Activated T-helper 1 cell treated with anti-CD3 and anti-CD28 coated beads, Interleukin-2, amount 50 U/mL, for 16 hours (primary cell): ENCODE results near the gene RAB22A.

Experiments
- DNase-seq, 2 donors: peaks; one replicate each; pipeline ENCODE4 v3.0.0-alpha.2; 2020; ENCODE audit warnings: low read depth in 1 of 2, low spot score in 1 of 2

Gene RAB22A, protein sequence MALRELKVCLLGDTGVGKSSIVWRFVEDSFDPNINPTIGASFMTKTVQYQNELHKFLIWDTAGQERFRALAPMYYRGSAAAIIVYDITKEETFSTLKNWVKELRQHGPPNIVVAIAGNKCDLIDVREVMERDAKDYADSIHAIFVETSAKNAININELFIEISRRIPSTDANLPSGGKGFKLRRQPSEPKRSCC

DNA sequence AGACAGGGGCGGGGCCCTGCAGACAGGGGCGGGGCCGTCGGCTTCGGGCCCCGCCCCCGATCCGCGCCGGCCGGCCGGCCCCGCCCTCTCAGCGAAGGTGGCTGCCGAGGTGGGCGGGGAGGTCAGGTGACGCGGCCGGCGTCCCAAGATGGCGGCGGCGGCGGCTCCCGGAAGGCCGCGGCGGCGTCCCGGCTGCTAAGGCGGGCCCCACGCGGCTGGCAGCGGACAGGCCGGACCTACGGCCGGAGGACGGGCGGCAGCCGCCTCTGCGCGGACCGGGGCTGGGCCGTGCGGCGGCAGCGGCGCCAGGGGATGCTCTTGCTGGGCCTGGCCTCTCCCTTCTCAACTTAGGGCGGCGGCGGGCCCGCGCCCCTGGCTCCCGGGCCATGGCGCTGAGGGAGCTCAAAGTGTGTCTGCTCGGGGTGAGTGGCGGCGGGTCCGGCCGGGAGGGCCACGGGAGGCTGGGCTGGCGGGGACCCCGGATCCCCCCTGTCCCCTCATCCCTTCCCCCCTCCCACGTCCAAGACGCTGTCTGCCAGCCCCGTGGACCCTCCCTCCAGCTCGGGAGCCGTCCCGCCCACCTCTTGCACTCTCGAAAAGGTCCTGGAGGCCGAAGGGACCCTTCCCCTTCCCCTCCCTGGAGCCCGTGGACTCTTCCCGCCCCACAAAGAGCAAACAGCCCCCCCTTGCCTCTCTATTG lies at the start of gene RAB22A:
Gene RAB22A (plus strand): TSS at position 125 of the 700 bp plus-strand sequence. CDS start 262 bp downstream, at position 387.
- DNase-seq, result peak; percentile 62 to 82

DNA sequence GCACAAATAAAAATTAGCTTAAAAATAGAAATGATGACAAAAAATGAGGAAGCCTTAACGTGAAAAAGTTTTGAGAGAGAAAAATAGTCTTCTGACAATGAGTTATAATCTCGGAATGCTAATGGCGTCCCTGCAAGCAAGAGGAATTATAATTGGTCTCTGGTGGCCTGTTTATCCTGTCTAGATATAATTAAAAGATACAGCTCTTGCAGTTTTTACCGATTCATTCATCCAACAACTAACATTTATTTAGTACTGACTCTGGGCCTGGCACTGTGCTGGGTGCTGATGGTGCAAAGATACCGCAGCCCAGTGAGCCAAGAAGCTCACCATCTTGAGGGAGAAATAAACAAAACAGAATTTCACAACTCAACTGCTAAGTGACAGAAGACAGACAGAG lies 49.5 kb upstream of the RAB22A start:
- DNase-seq, result no peak

DNA sequence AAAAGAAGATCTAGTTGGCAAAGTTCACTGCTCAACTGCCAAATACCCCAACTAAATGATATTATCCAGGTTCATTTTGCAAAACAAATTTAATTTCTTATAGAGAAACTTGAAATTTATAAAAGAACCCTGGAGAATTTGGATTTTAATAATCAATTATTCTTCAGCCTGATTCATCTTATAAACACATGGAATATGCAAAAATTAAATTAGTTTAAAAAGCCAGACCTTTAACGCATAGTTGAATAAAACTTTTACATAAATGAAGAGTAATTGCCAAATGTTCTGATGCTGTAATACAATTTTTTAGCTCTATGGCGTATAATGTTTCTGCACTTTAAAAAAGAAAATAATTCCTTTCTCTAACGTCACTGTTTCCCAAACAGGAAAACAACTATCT lies 47.9 kb upstream of the RAB22A start:
- no peak for DNase-seq

DNA sequence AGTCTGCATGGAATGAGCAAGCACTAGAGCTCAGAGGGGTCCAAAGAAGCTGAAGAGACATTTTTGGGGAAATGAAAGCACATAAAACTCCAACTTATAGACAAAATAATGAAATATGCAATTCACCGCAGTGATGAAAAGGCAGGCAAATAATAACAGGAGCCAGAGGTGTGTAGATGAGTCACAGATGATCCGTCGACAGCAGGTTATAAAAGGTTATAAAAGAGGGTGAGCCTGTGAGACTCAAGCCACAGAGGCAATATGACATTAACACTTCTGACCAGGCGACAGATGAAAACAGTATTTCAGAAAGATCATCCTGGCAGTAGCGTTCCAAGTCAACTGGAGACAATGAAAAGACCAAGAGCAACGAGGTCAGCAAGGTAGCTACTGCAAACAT lies 45.2 kb upstream of the RAB22A start:
- DNase-seq, result no peak

DNA sequence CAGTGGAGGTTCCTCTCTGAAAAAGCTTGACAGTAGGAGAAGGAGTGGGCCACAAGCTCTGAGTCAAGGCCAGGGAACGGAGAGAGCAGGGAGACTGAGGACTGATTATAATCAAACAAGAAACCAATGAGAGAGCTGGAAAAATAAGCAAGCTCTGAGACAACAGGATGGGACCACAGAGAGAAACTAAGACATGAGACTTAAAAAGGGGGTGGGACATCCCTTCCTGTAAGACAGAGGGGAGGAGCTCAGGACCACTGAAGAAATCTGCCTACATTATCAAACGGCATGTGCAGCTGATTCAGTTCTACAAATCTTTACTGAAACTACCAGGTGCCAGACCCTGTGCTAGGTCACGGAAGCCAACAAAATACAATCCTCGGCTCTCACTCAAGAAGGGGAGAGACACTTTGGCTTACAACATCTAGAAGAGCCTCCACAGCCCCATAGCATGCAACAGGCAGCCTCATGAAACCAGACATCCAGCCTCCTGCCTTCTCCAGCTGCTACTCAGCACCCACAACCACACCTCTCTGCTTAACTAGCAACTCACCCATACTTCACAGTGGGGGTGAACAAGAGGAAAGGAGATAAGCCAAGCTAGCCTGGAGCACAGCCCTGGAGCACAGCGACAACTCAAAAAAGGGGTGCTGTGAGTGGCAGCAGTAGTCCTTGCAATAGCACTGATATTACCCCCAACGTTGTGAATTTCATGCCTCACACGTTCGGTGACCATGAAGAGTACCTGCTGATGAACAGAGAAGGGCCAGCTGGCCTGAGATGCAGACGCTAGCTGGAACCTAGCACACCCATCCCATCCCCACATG lies 41.9 kb upstream of the RAB22A start:
- no peak for DNase-seq

DNA sequence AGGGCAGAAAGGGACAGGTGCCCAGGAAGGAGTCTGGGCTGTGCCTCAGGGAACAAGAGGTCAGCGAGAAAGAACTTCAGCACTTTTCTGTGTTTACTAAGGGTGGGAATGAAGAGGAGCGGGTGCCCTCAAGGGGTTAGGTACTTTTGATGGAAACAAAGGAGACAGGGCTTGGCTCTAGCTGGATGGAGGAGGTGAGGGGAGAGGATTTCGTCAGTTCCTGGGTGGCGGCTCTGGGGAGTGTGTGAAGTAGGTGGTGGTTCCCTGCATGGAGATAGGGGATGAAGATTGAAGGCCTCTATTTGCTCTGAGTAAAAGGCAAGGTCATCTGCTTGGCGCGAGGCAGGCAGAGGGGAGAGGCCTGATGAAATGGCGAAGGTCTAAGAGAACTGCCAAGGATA lies 41.1 kb upstream of the RAB22A start:
- no peak for DNase-seq

DNA sequence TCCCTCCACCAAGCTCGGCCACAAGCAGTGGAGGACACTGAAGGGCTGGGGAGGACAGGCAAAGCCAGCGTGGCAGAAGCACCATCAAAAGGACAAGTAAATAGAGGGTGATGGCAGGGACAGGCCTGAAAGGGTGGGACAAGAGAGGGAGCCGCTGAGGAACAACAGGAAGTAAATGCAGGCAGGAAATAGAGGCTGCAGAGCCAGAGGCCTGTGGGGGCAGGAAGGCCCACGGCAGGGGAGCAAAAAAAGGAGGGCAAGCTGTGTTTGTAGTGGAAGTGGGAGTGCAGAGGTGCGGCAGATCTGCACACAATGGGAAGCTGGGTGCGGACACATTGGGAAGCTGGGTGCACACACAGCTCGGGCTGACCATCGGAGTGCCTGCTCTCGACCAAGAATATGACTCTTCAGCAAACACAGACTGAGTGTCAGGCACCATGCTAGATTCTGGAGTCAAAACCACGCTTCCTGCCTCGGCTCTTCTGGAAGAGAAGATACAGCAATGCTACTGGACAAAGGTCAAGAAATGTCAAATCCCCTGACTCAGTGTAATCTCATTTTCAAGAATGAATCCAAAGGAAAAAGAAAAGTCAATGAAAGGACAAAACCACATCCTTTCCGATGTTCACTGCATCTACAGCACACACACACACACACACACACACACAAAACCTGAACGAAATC lies 40.4 kb upstream of the RAB22A start:
- no peak for DNase-seq

DNA sequence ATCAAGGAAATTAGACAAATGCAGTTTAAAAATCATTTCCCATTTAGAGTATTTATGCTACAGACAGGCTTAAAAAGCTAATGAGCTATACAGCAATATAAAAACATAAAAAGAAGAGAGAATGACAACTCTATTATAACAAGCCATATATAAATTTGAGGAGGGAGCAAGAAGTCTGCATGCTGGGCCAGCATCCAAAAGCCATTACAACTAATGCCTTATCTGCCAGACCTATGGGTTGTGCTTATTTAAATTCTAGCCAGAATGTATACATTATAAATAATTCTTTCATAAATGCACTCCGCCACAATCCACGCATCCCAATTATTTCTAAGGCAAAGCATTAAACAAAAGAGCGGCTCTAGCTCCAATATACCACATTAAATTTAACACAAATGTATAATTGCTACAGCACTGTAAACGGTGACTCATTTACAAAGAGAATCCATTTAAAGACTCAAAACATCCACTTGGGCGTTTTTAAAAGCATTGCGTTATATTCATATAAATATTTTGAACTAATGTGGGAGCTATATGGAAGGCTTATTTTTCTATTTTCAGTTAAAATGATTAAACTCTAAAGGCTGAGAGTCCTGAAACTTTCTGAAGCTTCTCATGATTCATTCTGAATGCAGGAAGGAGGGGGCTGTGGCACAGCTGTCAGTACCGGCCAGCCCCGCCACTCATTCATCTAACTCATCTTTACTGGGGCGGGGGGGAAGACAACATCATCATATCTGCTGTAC lies 37.7 kb upstream of the RAB22A start:
- DNase-seq, result no peak

DNA sequence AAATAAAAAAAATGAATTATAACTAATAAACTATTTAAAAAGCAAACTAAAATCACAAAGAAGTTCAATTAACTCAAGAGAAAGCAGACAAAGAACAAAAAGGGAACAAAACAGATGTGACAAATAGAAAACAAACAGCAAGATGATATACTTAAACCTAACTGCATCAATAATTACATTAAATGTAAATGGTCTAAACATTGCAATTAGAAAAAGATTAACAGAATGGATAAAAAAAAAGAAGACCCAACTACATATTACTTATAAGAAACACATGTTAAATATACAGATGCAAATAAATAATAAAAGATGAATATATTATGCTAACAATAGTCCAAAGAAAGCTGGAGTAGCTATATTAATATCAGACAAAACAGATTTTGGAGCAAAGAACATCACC lies 35.1 kb upstream of the RAB22A start:
- no peak for DNase-seq

DNA sequence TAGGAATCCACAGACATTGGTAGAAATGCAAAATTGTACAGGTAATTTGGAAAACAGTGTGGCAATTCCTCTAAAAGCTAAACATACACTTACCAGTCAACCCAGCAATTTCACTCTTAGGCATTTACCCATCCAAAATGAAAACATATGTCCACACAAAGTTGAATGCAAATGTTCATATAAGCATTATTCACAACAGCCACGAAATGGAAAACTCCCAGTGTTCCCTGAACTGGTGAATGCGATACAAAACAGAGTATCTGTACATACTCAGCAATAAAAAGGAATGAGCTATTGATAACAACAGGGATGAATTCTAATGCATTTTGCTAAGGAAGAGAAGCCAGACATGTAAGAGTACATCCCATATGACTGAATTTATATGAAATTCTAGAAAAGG lies 32.4 kb upstream of the RAB22A start:
- no peak for DNase-seq

DNA sequence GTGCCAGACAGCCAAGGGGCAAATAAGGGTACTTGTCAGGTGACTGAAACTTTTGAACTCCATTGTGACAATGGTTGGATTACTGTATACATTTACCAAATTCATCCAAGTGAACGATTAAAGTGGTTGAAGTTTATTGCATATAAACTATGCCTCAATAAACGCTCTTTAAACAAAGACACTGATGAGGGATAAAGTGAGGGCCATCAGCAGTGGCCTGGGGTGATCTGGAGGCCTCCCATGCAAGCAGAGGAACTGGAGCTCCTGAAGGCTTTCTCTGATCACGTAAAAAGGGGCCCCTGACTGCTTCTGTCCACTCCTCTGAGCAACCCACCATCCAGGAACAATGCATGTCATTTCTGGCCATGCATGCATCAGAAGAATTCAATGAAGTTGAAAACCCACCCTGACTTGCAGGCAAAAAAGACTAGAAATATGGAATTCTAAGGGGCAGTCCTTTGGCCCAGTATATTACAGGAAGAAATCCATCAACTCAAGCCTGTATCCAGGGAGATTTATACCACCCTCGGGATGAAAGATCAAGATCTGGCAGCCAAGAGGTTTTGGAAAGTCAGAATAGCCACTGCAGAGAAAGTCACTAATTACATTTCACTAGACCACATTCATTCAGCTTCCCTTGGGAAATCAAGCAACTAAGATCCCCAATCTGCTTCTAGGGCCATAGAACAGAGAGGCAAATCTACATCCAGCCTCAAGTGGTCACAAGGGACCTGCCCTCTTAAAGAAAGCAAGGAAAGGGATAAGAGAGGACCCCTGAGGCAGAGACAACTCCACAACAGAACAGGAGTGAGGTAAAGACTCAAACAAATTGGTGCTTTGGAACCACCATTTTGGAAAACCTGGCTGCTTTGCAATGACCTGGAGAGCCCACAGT lies 31.7 kb upstream of the RAB22A start:
- DNase-seq, result no peak

DNA sequence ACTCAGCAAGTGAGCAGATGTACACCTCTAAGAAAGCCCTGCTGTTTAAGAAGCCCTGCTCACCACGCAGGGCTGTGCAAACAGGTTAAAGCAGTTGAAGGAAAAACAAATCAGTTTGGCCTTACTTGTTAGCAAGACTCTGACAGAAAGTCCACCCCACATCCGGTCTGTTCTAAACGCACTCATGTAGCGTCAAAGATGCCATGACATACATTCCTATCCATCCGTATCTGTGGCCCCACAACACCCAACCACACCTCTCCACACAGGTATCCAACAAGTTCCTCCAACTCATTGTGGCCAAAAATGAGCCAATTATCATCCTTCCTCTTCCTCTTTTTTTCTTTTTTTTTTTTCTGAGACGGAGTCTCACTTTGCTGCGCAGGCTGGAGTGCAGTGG lies 22.8 kb upstream of the RAB22A start:
- no peak for DNase-seq

DNA sequence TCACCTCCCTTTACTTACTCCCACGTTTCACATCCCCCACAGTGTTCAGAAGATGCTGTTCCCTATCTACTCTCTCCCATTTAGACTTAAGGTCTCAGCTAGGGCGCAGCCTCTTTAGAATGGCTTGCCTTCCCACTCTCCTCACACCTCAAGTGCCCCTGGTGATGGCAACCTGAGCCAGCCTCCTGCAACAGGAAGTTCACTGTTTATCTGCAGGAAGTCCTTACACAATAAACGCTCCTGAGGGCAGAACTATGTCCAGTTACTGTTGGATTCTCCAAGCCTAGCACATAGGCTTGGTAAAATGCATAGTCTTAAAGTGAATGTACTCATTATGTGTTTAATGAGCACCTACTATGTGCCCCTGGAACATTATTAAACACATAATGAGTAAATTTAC lies 21.9 kb upstream of the RAB22A start:
- DNase-seq, result no peak

DNA sequence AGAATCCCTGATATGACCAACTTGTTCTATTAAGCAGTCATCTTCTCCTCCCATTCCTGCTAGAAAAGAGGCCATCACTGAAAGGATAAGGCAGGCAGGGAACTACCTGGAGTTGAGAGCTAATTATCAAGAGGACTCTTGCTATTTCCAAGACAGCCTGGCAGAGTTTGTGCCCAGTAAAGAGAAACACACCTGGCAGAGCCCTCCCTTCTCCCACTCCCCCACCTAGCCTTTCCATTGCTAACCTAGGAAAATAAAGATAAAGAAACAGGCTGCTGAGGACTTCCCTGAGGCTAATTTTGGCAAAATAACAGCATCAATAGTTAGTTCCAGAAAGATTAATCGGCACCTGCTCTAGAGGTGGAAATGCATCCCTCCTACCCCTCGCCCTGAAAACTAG lies 20.4 kb upstream of the RAB22A start:
- DNase-seq, result no peak

DNA sequence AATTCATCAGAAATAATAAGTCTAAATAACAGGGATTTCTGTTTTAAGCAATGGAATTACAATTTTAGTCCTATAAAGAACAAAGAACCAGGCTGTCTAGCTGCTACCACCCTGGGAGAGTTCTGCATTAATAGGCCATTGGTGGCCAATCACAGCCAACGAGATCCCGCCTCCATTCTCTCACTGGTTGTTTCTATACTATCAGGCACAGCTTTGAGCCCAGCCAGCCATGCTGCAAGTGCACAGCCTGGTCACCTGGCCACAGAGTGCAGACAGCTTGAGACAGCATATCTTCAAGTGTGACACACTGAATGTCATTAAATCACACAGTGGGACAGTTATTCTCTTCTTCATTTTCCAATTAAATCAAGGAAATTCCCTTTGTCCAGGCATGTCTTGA lies 16.1 kb upstream of the RAB22A start:
- no peak for DNase-seq

DNA sequence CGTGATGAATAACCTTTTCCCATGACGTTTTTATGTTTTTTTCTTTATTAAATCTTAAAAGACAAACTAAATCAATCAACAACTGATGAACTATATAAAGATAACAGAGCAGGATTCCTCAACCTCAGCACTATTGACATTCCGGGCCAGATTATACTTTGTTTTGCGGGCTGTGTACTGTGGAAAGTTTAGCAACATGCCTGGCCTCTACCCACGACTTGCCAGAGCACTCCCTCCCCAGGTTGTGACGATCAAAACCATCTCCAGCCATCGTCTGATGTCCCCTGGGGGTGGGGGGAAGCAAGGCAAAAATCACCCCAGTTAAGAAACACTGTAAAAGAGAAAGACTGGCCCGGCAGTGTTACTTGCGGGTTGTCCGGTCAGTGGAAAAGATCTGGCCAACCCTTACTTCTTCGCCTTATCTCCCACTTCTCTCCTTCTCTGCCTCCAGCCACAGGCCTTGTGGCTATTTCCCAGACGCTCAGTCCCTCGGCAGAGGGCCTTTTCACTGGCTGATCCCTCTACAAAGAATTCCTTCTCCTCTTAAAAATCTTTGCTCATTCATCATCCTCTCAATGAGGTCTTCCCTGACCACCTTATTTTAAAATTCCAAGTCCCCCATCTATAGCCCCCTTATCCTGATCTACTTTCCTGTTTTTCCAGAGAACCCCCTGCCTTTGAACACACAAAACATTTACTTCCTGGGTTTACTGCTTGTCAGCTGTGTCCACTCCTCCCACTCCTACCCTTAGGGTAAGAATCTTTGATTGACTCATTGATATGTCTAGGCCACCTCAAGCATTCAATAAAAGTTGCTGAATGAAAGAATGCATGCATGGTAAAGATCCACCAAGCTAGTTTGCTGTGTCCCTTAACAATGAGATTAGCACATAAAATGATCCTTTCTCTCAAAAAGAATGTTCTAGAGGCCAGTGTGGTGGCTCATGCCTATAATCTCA lies 14.7 kb upstream of the RAB22A start:
- DNase-seq, result no peak

DNA sequence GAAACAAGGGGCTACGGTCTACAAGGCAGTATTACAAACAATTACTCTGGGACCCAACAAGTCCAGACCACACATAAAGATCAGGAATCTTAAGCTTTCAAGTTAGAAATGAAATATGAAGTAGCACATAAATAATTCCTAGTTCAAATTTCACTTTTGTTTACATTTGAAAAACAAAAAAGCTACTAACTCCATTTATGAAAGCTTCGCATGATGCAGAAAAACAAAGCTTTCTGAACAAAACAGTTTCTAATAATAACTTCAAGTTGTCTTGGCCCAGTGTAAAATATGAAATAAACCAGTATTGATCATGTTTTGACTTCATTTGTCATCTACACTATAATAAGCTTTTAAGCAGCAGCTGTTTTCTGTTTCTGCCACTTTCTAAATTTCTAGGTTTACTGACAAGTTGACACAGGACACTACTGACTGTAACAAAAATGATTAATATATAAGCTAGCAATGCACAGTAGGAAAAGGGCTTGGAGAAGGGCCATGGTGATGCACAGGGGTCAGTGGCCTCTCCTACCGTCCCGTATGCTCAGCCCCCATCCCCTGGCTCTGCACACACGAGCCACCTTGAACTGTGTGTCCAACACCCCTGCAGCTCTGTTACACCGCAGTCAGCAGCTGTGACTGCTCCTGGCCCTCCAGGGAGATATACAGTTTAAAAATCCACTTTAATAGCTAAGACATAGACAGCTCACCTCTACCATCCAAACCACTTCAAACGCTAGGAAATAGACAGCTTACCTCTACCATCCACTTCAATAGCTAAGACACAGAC lies 13.3 kb upstream of the RAB22A start:
- no peak for DNase-seq

DNA sequence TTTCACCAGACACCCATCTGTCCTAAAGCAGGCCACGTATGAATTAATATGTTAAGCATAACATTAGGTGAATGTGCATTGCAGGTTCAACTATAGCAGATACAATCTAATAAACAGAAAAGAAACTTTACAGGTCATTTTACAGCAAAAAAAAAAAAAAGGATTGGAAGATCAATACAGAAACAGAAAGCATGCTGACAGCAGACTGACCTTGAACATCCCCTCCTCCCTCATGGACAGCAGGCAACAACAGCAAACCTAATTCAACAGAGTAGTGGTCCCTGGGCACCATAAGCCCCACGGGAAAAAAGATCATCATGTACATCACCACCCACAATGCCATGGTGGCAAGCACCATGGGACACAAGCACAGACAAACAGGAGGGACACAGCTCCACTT lies 12.1 kb upstream of the RAB22A start:
- no peak for DNase-seq
